GM21515 (cell line): Measurements from ENCODE around the gene MAD2L2.

ENCODE experiments used
- ATAC-seq: cut with Tn5 transposase; IDR thresholded peaks from one replicate; pipeline ENCODE4 v1.9.1; 2021; ENCODE audit not compliant: unreplicated experiment

MAD2L2 gene

GRCh38 chr1:11705596-11705995 lies 24.6 kb upstream of the MAD2L2 start:
- ATAC-seq = no peak

- no peak for ATAC-seq
Observed at GRCh38 chr1:11704691-11705475, 23.9 kb upstream of the MAD2L2 start.

- ATAC-seq = no peak
Observed at GRCh38 chr1:11704194-11704529, 23.2 kb upstream of the MAD2L2 start.

- ATAC-seq = no peak
Observed at GRCh38 chr1:11703357-11704193, 22.6 kb upstream of the MAD2L2 start.

- no peak for ATAC-seq
Observed at GRCh38 chr1:11701981-11702803, 21.2 kb upstream of the MAD2L2 start.

GRCh38 chr1:11701551-11701961 lies 20.6 kb upstream of the MAD2L2 start:
- ATAC-seq = no peak

GRCh38 chr1:11700601-11701467 lies 19.9 kb upstream of the MAD2L2 start:
- no peak for ATAC-seq

GRCh38 chr1:11697893-11698210 lies 16.9 kb upstream of the MAD2L2 start:
- ATAC-seq = no peak

GRCh38 chr1:11697188-11697892 lies 16.4 kb upstream of the MAD2L2 start:
- ATAC-seq = no peak

GRCh38 chr1:11695861-11696260 lies 14.9 kb upstream of the MAD2L2 start:
- ATAC-seq = no peak

GRCh38 chr1:11693917-11694316 lies 13.0 kb upstream of the MAD2L2 start:
- no peak for ATAC-seq

GRCh38 chr1:11693024-11693590 lies 12.2 kb upstream of the MAD2L2 start:
- no peak for ATAC-seq

- no peak for ATAC-seq
Observed at GRCh38 chr1:11691928-11692711, 11.2 kb upstream of the MAD2L2 start.

- ATAC-seq = no peak
Observed at GRCh38 chr1:11691302-11691914, 10.5 kb upstream of the MAD2L2 start, which contains the start of gene DRAXIN. DRAXIN (plus strand) TSS chr1:11691710; CDS start chr1:11706259, 14,549 bp downstream.

- ATAC-seq = no peak
Observed at GRCh38 chr1:11690397-11691301, 9.7 kb upstream of the MAD2L2 start.

- no peak for ATAC-seq
Observed at GRCh38 chr1:11688506-11688905, 7.6 kb upstream of the MAD2L2 start.

GRCh38 chr1:11685210-11685752 lies 4.3 kb upstream of the MAD2L2 start:
- ATAC-seq = no peak
